Measurements from ENCODE around the gene EPHB2.

EPHB2 gene

DNA sequence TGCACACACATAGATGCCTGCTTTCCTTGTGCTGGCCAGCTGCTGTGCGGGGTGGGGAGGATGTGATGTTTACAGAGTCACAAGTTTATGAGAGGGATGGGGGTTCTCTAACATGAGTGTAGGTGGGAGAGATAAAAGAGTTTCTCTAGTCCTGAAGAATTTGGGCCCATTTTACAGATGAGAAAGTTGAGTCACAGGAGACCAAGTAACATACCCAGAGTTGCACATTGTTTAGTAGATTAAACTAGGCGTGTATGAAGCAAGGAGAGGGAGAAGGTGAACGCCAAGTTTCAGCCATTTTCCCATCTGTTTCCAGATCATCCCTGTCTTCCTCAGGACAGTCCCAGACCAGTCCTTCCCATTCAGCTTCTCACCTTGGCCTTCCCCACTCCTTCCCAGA is 126.7 kb downstream of the EPHB2 start:
- Histone ChIP-seq H3K4me3 (ENCODE audit: low read length) (no peak overlapping the region), H3K36me3 (replicated peaks; ENCODE audit: insufficient read depth, low read length) (no peaks in the 10 kb centered on the region), H3F3A (ENCODE audit: insufficient read depth, low read length) (no peaks in the 10 kb centered on the region), H3K79me2 (ENCODE audit: low read length) (no peaks in the 10 kb centered on the region), H3K4me1 (ENCODE audit: low read length) (no peaks in the 10 kb centered on the region), H3K9me3 (replicated peaks; ENCODE audit: insufficient read depth, low read length) (no peaks in the 10 kb centered on the region), H4K20me1 (ENCODE audit: insufficient read depth, low read length) (no peaks in the 10 kb centered on the region), H3K9me2 (replicated peaks; ENCODE audit: insufficient read depth, low read length) (no peaks in the 10 kb centered on the region), H3K27ac (ENCODE audit: low read length) (no peak overlapping the region), H3K27me3 (replicated peaks; ENCODE audit: insufficient read depth, low read length) (peaks cover 98% of the 10 kb centered on the region), H3K4me2 (ENCODE audit: low read depth, low read length) (no peak overlapping the region), H3K9ac (ENCODE audit: low read length) (no peak overlapping the region), H2AFZ (ENCODE audit: low read length) (no peak overlapping the region)
- TF ChIP-seq EZH2 (optimal IDR thresholded peaks at IDR 0.05; ENCODE audit: low read depth, low read length) = no peak
- TF ChIP-seq, protein P1, sequence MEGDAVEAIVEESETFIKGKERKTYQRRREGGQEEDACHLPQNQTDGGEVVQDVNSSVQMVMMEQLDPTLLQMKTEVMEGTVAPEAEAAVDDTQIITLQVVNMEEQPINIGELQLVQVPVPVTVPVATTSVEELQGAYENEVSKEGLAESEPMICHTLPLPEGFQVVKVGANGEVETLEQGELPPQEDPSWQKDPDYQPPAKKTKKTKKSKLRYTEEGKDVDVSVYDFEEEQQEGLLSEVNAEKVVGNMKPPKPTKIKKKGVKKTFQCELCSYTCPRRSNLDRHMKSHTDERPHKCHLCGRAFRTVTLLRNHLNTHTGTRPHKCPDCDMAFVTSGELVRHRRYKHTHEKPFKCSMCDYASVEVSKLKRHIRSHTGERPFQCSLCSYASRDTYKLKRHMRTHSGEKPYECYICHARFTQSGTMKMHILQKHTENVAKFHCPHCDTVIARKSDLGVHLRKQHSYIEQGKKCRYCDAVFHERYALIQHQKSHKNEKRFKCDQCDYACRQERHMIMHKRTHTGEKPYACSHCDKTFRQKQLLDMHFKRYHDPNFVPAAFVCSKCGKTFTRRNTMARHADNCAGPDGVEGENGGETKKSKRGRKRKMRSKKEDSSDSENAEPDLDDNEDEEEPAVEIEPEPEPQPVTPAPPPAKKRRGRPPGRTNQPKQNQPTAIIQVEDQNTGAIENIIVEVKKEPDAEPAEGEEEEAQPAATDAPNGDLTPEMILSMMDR (IDR thresholded peaks at IDR 0.05; ENCODE audit: low read length) = no peak
- no peak for TF ChIP-seq EZH2phosphoT487 (IDR thresholded peaks at IDR 0.05; ENCODE audit: low read length)
- DNase-seq = no peak

DNA sequence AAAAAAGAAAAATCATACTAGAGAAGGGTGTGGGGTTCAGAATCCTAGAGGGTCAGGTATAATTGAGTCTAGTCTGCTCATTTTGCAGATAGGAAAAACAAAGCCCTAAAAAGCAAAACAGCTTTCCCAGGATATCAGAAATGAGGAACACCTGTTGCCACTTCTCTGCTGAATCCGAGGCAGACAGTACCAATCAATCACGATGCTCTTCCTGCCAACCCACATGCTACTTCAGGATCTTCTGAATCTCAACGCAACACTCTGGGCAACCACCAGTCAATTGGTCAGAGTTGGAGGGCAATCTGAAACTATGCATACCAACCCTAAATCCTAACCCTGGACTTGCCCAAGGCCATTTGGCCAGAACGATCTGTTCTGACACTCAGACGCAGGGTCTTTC is 128.3 kb downstream of the EPHB2 start:
- TF ChIP-seq, protein P1 (IDR thresholded peaks at IDR 0.05; ENCODE audit: low read length) = no peak
- TF ChIP-seq EZH2 (optimal IDR thresholded peaks at IDR 0.05; ENCODE audit: low read depth, low read length) (no peak), EZH2phosphoT487 (IDR thresholded peaks at IDR 0.05; ENCODE audit: low read length) (no peak)
- no peak overlapping the region for H3K4me3 ChIP-seq (ENCODE audit: low read length)
- H3K36me3 ChIP-seq (replicated peaks; ENCODE audit: insufficient read depth, low read length) = no peaks in the 10 kb centered on the region
- H2AFZ ChIP-seq (ENCODE audit: low read length) = no peak overlapping the region
- H3K27ac ChIP-seq (ENCODE audit: low read length) = no peak overlapping the region
- H3K9me3 ChIP-seq (replicated peaks; ENCODE audit: insufficient read depth, low read length) = no peaks in the 10 kb centered on the region
- no peak for DNase-seq
- no peak overlapping the region for H3K9ac ChIP-seq (ENCODE audit: low read length)
- H3F3A ChIP-seq (ENCODE audit: insufficient read depth, low read length) = no peaks in the 10 kb centered on the region
- H3K9me2 ChIP-seq (replicated peaks; ENCODE audit: insufficient read depth, low read length) = no peaks in the 10 kb centered on the region
- no peaks in the 10 kb centered on the region for H3K79me2 ChIP-seq (ENCODE audit: low read length)
- H3K27me3 ChIP-seq (replicated peaks; ENCODE audit: insufficient read depth, low read length) = peaks cover 97% of the 10 kb centered on the region
- no peak overlapping the region for H3K4me2 ChIP-seq (ENCODE audit: low read depth, low read length)
- no peaks in the 10 kb centered on the region for H3K4me1 ChIP-seq (ENCODE audit: low read length)
- no peaks in the 10 kb centered on the region for H4K20me1 ChIP-seq (ENCODE audit: insufficient read depth, low read length)

DNA sequence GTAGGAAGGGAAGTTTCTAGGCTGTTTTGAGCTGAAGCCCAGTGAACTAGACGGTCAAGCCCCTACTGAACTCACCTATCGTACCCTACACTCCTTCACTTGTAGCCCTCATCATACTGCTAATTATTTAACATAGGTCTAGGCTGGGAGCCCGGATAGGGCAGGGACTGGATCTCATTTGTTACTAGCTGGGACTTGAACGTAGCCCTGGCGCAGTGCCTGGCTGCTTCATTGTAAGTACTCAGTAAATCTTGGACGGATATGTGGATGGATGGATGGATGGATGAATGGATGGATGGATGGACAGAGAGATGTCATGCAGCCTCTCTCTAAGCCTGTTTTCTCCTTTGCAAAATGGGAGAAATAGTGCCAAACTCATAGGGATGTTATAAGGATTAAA is 129.2 kb downstream of the EPHB2 start:
- no peak overlapping the region for H2AFZ ChIP-seq (ENCODE audit: low read length)
- no peaks in the 10 kb centered on the region for H3K36me3 ChIP-seq (replicated peaks; ENCODE audit: insufficient read depth, low read length)
- no peak overlapping the region for H3K27ac ChIP-seq (ENCODE audit: low read length)
- no peaks in the 10 kb centered on the region for H4K20me1 ChIP-seq (ENCODE audit: insufficient read depth, low read length)
- no peak overlapping the region for H3K4me2 ChIP-seq (ENCODE audit: low read depth, low read length)
- no peaks in the 10 kb centered on the region for H3K9me2 ChIP-seq (replicated peaks; ENCODE audit: insufficient read depth, low read length)
- TF ChIP-seq EZH2 (optimal IDR thresholded peaks at IDR 0.05; ENCODE audit: low read depth, low read length) = no peak
- no peak for TF ChIP-seq EZH2phosphoT487 (IDR thresholded peaks at IDR 0.05; ENCODE audit: low read length)
- TF ChIP-seq, protein P1 (IDR thresholded peaks at IDR 0.05; ENCODE audit: low read length) = no peak
- no peak overlapping the region for H3K4me3 ChIP-seq (ENCODE audit: low read length)
- no peak for DNase-seq
- no peak overlapping the region for H3K9ac ChIP-seq (ENCODE audit: low read length)
- no peaks in the 10 kb centered on the region for H3K4me1 ChIP-seq (ENCODE audit: low read length)
- H3K79me2 ChIP-seq (ENCODE audit: low read length) = no peaks in the 10 kb centered on the region
- H3K27me3 ChIP-seq (replicated peaks; ENCODE audit: insufficient read depth, low read length) = peaks cover 98% of the 10 kb centered on the region
- H3F3A ChIP-seq (ENCODE audit: insufficient read depth, low read length) = no peaks in the 10 kb centered on the region
- no peaks in the 10 kb centered on the region for H3K9me3 ChIP-seq (replicated peaks; ENCODE audit: insufficient read depth, low read length)

Measured in MM.1S (cell line).